SKM-1 treated with dmso at 0.1 percent for 144 hours (cell line): Measurements from ENCODE around the gene ZNF260.
"Not testable (repeated sequence)": the region's sequence is repeated elsewhere in the genome, so short reads cannot be mapped to it uniquely, and the experiment has no call there.

ENCODE experiments used
- DNase-seq: peaks from one replicate; lab custom pipeline; 2025; ENCODE audit not compliant: unreplicated experiment; lab: John Stamatoyannopoulos, UW

The ZNF260 gene

GRCh38 chr19:36490846-36491245 is 37.2 kb downstream of the ZNF260 start:
- not testable (repeated sequence) for DNase-seq

GRCh38 chr19:36489920-36490415 is 38.1 kb downstream of the ZNF260 start:
- DNase-seq, result peak; percentile 89

GRCh38 chr19:36489118-36489919 is 38.8 kb downstream of the ZNF260 start, which contains the start of gene ZNF566:
TSS of gene ZNF566 (minus strand) at chr19:36489561. CDS start at chr19:36476557, 13,004 bp downstream.
- DNase-seq, result peak; percentile 95

GRCh38 chr19:36488846-36489117 is 39.3 kb downstream of the ZNF260 start:
- peak; percentile 38 for DNase-seq

- no peak for DNase-seq
Measured at GRCh38 chr19:36488118-36488845, 39.8 kb downstream of the ZNF260 start.

- peak; percentile 25 for DNase-seq
Measured at GRCh38 chr19:36483653-36484052, 44.4 kb downstream of the ZNF260 start.

- no peak for DNase-seq
Measured at GRCh38 chr19:36482876-36483275, 45.2 kb downstream of the ZNF260 start.
